Mammary epithelial cell (primary cell): Measurements from ENCODE around the gene OR1D5.

Experiments used
- CTCF ChIP-seq, 2 donors: IDR thresholded peaks in 1 of 2; conservative IDR thresholded peaks in 1 of 2; 2 replicates each; pipeline ENCODE4 v1.5.1; 2011 to 2012; ENCODE audit warnings: inconsistent platforms in 2 of 2, low read length in 2 of 2, mild to moderate bottlenecking in 2 of 2, control low read depth in 1 of 2, low read depth in 1 of 2; ENCODE audit not compliant: insufficient read depth in 1 of 2; ENCODE audit errors: extremely low read depth in 1 of 2
- EZH2 ChIP-seq: IDR thresholded peaks from 2 replicates; pipeline ENCODE4 v1.6.1; 2012; ENCODE audit warnings: low read length, inconsistent platforms, borderline replicate concordance

GRCh38 chr17:3029213-3029913 is 34.0 kb downstream of the OR1D5 start:
- TF ChIP-seq CTCF (conservative IDR thresholded peaks at IDR 0.05 in 1 of 2, IDR thresholded peaks at IDR 0.05 in 1 of 2; ENCODE audit: extremely low read depth in 1 of 2, insufficient read depth in 1 of 2, low read depth in 1 of 2, low read length in 2 of 2), result no peak
- TF ChIP-seq EZH2, result no peak
